Kidney epithelial cell (primary cell): ENCODE data around the gene ADGRL1. TPM values are rescaled to one million over a fixed set of nuclear protein-coding genes. Genes with fewer than 3 reads are reported as not detected.
"Not testable (repeated sequence)": the region's sequence is repeated elsewhere in the genome, so short reads cannot be mapped to it uniquely, and the experiment has no call there.

ENCODE experiments used
- DNase-seq: peaks from one replicate; pipeline ENCODE4 v3.0.0-alpha.2; 2010; ENCODE audit warnings: low read depth
- H3K27me3 ChIP-seq: 2 replicates; pipeline ENCODE4 v1.6.0; 2011; ENCODE audit warnings: low read length; ENCODE audit not compliant: control insufficient read depth, insufficient read depth
- H3K36me3 ChIP-seq: 2 replicates; pipeline ENCODE4 v1.5.1; 2011; ENCODE audit warnings: low read length; ENCODE audit not compliant: control insufficient read depth, insufficient read depth
- H3K4me3 ChIP-seq: 2 replicates; pipeline ENCODE4 v1.5.1; 2011; ENCODE audit warnings: low read depth, mild to moderate bottlenecking, control low read depth, low read length
- CTCF ChIP-seq: IDR thresholded peaks from 2 replicates; pipeline ENCODE4 v1.5.1; 2011; ENCODE audit warnings: mild to moderate bottlenecking, moderate library complexity, low read length, control low read depth, inconsistent platforms; ENCODE audit not compliant: insufficient read depth, poor library complexity, severe bottlenecking
- total RNA-seq: library from RNA; depleted of rRNA; stranded (reverse); fragments of >200 nt; gene quantifications from 2 replicates; pipeline ENCODE4 v1.2.3, GENCODE V29; 2015

The ADGRL1 gene
- total RNA-seq, 1 donor from 2014 or later: 15.0 TPM

- Histone ChIP-seq H3K4me3 (no peak overlapping the region), H3K27me3 (no peaks in the 10 kb centered on the region), H3K36me3 (no peaks in the 10 kb centered on the region)
- no peak for TF ChIP-seq CTCF
- no peak for DNase-seq
Observed at GRCh38 chr19:14182476-14182875, 23.5 kb downstream of the ADGRL1 start.

GRCh38 chr19:14181906-14182305, 24.1 kb downstream of the ADGRL1 start:
- no peak for TF ChIP-seq CTCF
- no peaks in the 10 kb centered on the region for H3K27me3 ChIP-seq
- H3K36me3 ChIP-seq: no peaks in the 10 kb centered on the region
- no peak overlapping the region for H3K4me3 ChIP-seq
- no peak for DNase-seq

- not testable (repeated sequence) for H3K4me3 ChIP-seq, H3K36me3 ChIP-seq, H3K27me3 ChIP-seq, DNase-seq
Observed at GRCh38 chr19:14181199-14181598, 24.8 kb downstream of the ADGRL1 start.

- H3K36me3 ChIP-seq: no peaks in the 10 kb centered on the region
- H3K27me3 ChIP-seq: no peaks in the 10 kb centered on the region
- DNase-seq: no peak
- TF ChIP-seq CTCF: no peak
- no peak overlapping the region for H3K4me3 ChIP-seq
Observed at GRCh38 chr19:14177496-14178074, 28.4 kb downstream of the ADGRL1 start.

- no peak for DNase-seq
- Histone ChIP-seq H3K4me3 (no peak overlapping the region), H3K27me3 (no peaks in the 10 kb centered on the region), H3K36me3 (no peaks in the 10 kb centered on the region)
- TF ChIP-seq CTCF: no peak
Observed at GRCh38 chr19:14175351-14175792, 30.6 kb downstream of the ADGRL1 start.

GRCh38 chr19:14174883-14175282, 31.1 kb downstream of the ADGRL1 start:
- TF ChIP-seq CTCF: no peak

More at GRCh38 chr19:14174883-14175282, 31.1 kb downstream of the ADGRL1 start:
- Histone ChIP-seq H3K27me3 (no peaks in the 10 kb centered on the region), H3K4me3 (no peak overlapping the region), H3K36me3 (no peaks in the 10 kb centered on the region)
- DNase-seq: no peak
